ENCODE results near the gene RAB4B. TPM values are rescaled to one million over a fixed set of nuclear protein-coding genes. Genes with fewer than 3 reads are reported as not detected.
"Not testable (repeated sequence)": the region's sequence is repeated elsewhere in the genome, so short reads cannot be mapped to it uniquely, and the experiment has no call there.

RAB4B gene
- 10 to 100 TPM; 20.4 to 23.3 TPM for total RNA-seq

- 0 to 1% methylated on average over 33 to 56 of the region's 56 CpGs for WGBS, 2 donors
- TF ChIP-seq CTCF (IDR thresholded peaks at IDR 0.05) (peak in 3 of 7 experiments; percentile 8 to 24 (median 23)), POLR2A (IDR thresholded peaks at IDR 0.05) (peak; percentile 72 to 88 (median 84))
- Histone ChIP-seq H3K4me3 (peak within 1 kb of the TSS; percentile 64 to 86), H3K27me3 (no peaks in the 10 kb centered on the region), H3K4me1 (peaks cover 16% of the 10 kb centered on the region), H3K27ac (peak within 1 kb of the TSS; percentile 92 to 100 (median 98)), H3K36me3 (replicated peaks in 1 of 2; ENCODE audit: insufficient read depth in 1 of 2, low read depth in 2 of 2) (no peaks in the 10 kb centered on the region), H3K9me3 (no peaks in the 10 kb centered on the region)
- DNase-seq (peak; percentile 100), ATAC-seq (peak; percentile 93)
- intact Hi-C loops (cut with DNase I) = no loop called here
Measured at GRCh38 chr19:40777937-40778705, at the start of gene RAB4B. RAB4B (plus strand) TSS chr19:40778247; CDS start chr19:40778376, 129 bp downstream.

DNA sequence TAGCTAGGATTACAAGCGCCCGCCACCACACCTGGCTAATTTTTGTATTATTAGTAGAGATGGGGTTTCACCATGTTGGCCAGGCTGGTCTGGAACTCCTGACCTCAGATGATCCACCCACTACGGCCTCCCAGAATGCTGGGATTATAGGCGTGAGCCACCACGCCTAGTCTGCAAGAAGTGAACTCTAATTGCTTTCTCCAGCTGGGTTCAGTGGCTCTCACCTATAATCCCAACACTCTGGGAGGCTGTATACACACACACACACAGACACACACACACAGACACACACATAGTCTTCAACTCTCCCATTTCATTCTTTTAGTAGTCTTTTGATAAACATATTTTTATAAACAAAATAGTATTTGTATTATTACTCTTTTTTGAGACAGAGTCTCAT lies 48.0 kb upstream of the RAB4B start:
- peaks cover 15 to 32% of the 10 kb centered on the region in 2 donors for H3K36me3 ChIP-seq (replicated peaks in 1 of 2; ENCODE audit: insufficient read depth in 1 of 2, low read depth in 2 of 2)
- ATAC-seq; H3K27me3 ChIP-seq; H3K9me3 ChIP-seq; H3K4me1 ChIP-seq; H3K4me3 ChIP-seq; DNase-seq; H3K27ac ChIP-seq; intact Hi-C loops (cut with DNase I): not testable (repeated sequence)
- 89 to 94% methylated on average over 5 of the region's 5 CpGs for WGBS, 2 donors

DNA sequence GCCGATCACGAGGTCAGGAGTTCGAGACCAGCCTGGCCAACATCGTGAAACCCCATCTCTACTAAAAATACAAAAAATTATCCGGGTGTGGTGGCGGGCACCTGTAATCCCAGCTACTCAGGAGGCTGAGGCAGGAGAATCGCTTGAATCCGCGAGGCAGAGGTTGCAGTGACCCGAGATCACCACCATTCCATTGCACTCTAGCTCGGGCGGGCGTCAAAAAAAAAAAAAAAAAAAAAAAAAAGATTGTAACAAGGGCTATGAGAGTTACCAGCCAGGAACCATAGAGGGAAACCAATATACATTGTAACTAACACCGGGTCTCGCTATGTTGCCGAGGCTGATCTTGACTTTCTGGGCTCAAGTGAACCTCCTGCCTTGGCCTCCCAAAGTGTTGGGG lies 45.7 kb upstream of the RAB4B start:
- WGBS, 2 donors = 90 to 94% methylated on average over 16 of the region's 16 CpGs
- intact Hi-C loops (cut with DNase I); H3K4me3 ChIP-seq; H3K27me3 ChIP-seq; H3K27ac ChIP-seq; ATAC-seq; DNase-seq; H3K4me1 ChIP-seq; H3K9me3 ChIP-seq: not testable (repeated sequence)
- H3K36me3 ChIP-seq (replicated peaks in 1 of 2; ENCODE audit: insufficient read depth in 1 of 2, low read depth in 2 of 2) = peaks cover 15 to 39% of the 10 kb centered on the region in 2 donors

DNA sequence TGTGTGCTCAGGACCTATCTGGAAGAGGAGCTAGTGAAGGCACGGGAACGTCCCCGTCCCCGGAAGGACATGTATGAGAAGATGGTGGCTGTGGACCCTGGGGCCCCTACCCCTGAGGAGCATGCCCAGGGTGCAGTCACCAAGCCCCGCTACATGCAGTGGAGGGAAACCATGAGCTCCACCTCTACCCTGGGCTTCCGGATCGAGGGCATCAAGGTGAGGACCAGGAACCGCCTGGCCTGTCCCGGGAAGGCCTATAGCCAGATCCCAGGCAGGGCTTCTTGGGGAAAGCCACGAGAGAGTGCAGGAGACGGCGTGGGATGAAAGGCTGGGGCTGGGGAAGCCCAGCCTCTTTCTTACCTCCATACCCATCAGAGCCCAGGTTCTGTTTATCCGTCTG lies 44.9 kb upstream of the RAB4B start:
- 93% methylated on average over 13 of the region's 13 CpGs for WGBS, 2 donors

GRCh38 chr19:40735013-40735771 lies 42.9 kb upstream of the RAB4B start:
- Histone ChIP-seq H3K9me3 (no peaks in the 10 kb centered on the region), H3K4me3 (no peak overlapping the region), H3K4me1 (no peaks in the 10 kb centered on the region), H3K27me3 (no peaks in the 10 kb centered on the region), H3K36me3 (replicated peaks in 1 of 2; ENCODE audit: insufficient read depth in 1 of 2, low read depth in 2 of 2) (peaks cover 15 to 40% of the 10 kb centered on the region in 2 donors), H3K27ac (no peak overlapping the region)
- no peak for ATAC-seq
- TF ChIP-seq CTCF (IDR thresholded peaks at IDR 0.05) = no peak
- TF ChIP-seq POLR2A (IDR thresholded peaks at IDR 0.05) = no peak
- WGBS, 2 donors = 92 to 93% methylated on average over 8 to 11 of the region's 11 CpGs
- intact Hi-C loops (cut with DNase I) = no loop called here
- DNase-seq = no peak

More for the DNA sequence above, 44.9 kb upstream of the RAB4B start:
- Histone ChIP-seq H3K27ac (no peak overlapping the region), H3K36me3 (replicated peaks in 1 of 2; ENCODE audit: insufficient read depth in 1 of 2, low read depth in 2 of 2) (peaks cover 15 to 39% of the 10 kb centered on the region in 2 donors), H3K9me3 (no peaks in the 10 kb centered on the region), H3K27me3 (no peaks in the 10 kb centered on the region), H3K4me1 (no peaks in the 10 kb centered on the region), H3K4me3 (no peak overlapping the region)
- DNase-seq = no peak
- intact Hi-C loops (cut with DNase I) = no loop called here
- TF ChIP-seq POLR2A (IDR thresholded peaks at IDR 0.05) = no peak
- TF ChIP-seq CTCF (IDR thresholded peaks at IDR 0.05) = no peak
- ATAC-seq = no peak

Data from body of pancreas (tissue), 4 donors.